HepG2 (cell line): ENCODE measurements around the gene NCAPD2. TPM values are rescaled to one million over a fixed set of nuclear protein-coding genes. Genes with fewer than 3 reads are reported as not detected.

ENCODE experiments used
- ATF1 ChIP-seq: IDR thresholded peaks from 2 replicates; pipeline ENCODE4 v1.6.1; 2016; ENCODE audit warnings: mild to moderate bottlenecking, control low read depth
- ATRX ChIP-seq: sonication (generic); formaldehyde crosslinking; IDR thresholded peaks from 2 replicates; pipeline ENCODE4 v1.4.0; 2020; ENCODE audit warnings: missing genetic modification reagents, borderline replicate concordance
- CBX2 ChIP-seq, 2 experiments: fragments of 200-600 bp in 1 of 2; sonication (generic); formaldehyde crosslinking in 1 of 2; IDR thresholded peaks; 2 replicates each; pipeline versions ENCODE4 v1.7.0 to v1.8.1; 2018 to 2022; ENCODE audit warnings: low read depth in 2 of 2, low read length in 1 of 2, mild to moderate bottlenecking in 1 of 2, missing genetic modification reagents in 1 of 2
- ERF ChIP-seq: IDR thresholded peaks from 2 replicates; pipeline ENCODE4 v1.6.1; 2018; ENCODE audit warnings: missing biosample characterization, missing genetic modification reagents
- HNRNPH1 ChIP-seq: fragments of 200-400 bp; formaldehyde crosslinking; optimal IDR thresholded peaks from 2 replicates; pipeline ENCODE3; 2017; ENCODE audit warnings: mild to moderate bottlenecking, low read depth, low read length
- KLF11 ChIP-seq: IDR thresholded peaks from 2 replicates; pipeline ENCODE4 v1.6.1; 2016; ENCODE audit warnings: missing compliant biosample characterization
- NR3C1 ChIP-seq: sonication (generic); formaldehyde crosslinking; IDR thresholded peaks from 2 replicates; pipeline ENCODE4 v1.4.0; 2020; ENCODE audit warnings: missing genetic modification reagents
- RNF2 ChIP-seq: fragments of 450-650 bp; conservative IDR thresholded peaks from 2 replicates; pipeline ENCODE4 v1.6.1; 2016; ENCODE audit warnings: low read depth
- SATB2 ChIP-seq: sonication (generic); formaldehyde crosslinking; IDR thresholded peaks from 2 replicates; pipeline ENCODE4 v1.5.0; 2020; ENCODE audit warnings: missing genetic modification reagents
- SETDB1 ChIP-seq: sonication (generic); formaldehyde crosslinking; IDR thresholded peaks from 2 replicates; pipeline ENCODE4 v1.5.1; 2020; ENCODE audit warnings: missing genetic modification reagents, mild to moderate bottlenecking, borderline replicate concordance
- ZFP82 ChIP-seq: sonication (generic); formaldehyde crosslinking; IDR thresholded peaks from 2 replicates; pipeline ENCODE4 v1.5.1; 2020; ENCODE audit warnings: mild to moderate bottlenecking, missing genetic modification reagents, borderline replicate concordance
- polyA plus RNA-seq, 8 experiments: library from polyadenylated mRNA; depleted of rRNA in 3 of 8; stranded (reverse) in 7 of 8; unstranded in 1 of 8; fragments of >200 nt; fragmentation: Illumina TruSeq in 4 of 8; extraction: Trizol in 4 of 8; gene quantifications; 2 replicates each; pipeline versions ENCODE4 v1.2.1 to v1.2.3, GENCODE V29; 2011 to 2016; ENCODE audit warnings: low read depth in 4 of 8, missing spikeins in 1 of 8, mixed read lengths in 1 of 8; ENCODE audit not compliant: insufficient read depth in 1 of 8
- total RNA-seq, 5 experiments: library from RNA; depleted of rRNA; stranded (reverse); fragments of >200 nt; fragmentation: Illumina TruSeq; extraction: Trizol; gene quantifications; 2 replicates each; pipeline ENCODE4 v1.2.3, GENCODE V29; 2016; ENCODE audit warnings: low read depth in 1 of 5
- TF ChIP-seq, protein P1 (sequence below): sonication (generic); formaldehyde crosslinking; IDR thresholded peaks from 2 replicates; pipeline ENCODE4 v1.4.0; 2020; ENCODE audit warnings: missing genetic modification reagents
- TF ChIP-seq, protein P2 (sequence below): sonication (generic); formaldehyde crosslinking; IDR thresholded peaks from 2 replicates; pipeline ENCODE4 v1.4.0; 2020; ENCODE audit warnings: missing genetic modification reagents
- TF ChIP-seq, protein P3 (sequence below): sonication (generic); formaldehyde crosslinking; IDR thresholded peaks from 2 replicates; pipeline ENCODE4 v1.4.0; 2020; ENCODE audit warnings: mild to moderate bottlenecking, missing genetic modification reagents
- TF ChIP-seq, protein P4 (sequence below): sonication (generic); formaldehyde crosslinking; IDR thresholded peaks from 2 replicates; pipeline ENCODE4 v1.4.0; 2020; ENCODE audit warnings: mild to moderate bottlenecking, missing genetic modification reagents
- TF ChIP-seq, protein P5 (sequence below): sonication (generic); formaldehyde crosslinking; IDR thresholded peaks from 2 replicates; pipeline ENCODE4 v1.5.0; 2020; ENCODE audit warnings: mild to moderate bottlenecking, missing genetic modification reagents, borderline replicate concordance
- TF ChIP-seq, protein P6 (sequence below): sonication (generic); formaldehyde crosslinking; IDR thresholded peaks from 2 replicates; pipeline ENCODE4 v1.5.0; 2020; ENCODE audit warnings: mild to moderate bottlenecking, missing genetic modification reagents
- TF ChIP-seq, protein P7 (sequence below): sonication (generic); formaldehyde crosslinking; IDR thresholded peaks from 2 replicates; pipeline ENCODE4 v1.5.1; 2020; ENCODE audit warnings: missing genetic modification reagents, mild to moderate bottlenecking, borderline replicate concordance

NCAPD2 gene
- total and polyA plus RNA-seq, 2 of the 13 experiments (the other 11 are each of a cell fraction or from before 2014, with no cell fraction given): 51.1 to 65.6 TPM

DNA sequence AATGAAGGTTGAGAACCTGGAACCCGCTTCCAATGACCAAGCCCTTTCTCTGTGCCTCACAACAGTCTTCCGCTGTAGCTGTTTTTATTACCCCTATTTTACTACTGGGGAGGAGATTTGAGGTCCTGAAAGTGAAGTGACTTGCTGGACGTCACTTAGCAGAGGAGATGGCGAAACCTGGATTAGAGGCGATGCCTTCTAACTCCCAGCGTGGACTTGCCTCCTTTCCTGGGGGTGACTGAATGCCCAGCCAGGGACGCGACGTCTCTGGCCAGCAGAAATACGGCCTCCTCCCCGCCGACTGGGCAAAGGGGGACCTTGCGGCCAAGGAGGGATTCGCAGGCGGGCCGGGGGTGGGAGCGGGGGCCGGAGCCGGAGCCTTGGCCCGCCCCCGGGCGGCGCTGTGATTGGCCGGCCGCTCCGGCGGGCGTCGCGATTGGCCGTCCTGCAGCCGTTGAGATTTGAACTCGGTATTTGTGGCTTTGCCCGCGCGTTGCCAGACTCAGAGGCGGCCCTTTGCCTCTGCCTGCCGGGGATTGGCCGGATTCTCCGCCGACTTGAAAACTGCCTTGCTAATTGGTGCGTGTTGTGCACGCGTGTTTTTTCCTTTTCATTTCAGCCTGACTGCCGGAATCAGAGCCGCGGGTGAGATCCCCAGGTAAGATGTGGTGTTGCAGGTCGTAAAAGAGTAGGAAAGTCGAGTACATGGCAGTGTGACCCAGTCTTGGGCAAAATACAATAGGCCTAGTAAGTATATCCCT, at the start of gene NCAPD2 (continued):
- TF ChIP-seq, protein P1, sequence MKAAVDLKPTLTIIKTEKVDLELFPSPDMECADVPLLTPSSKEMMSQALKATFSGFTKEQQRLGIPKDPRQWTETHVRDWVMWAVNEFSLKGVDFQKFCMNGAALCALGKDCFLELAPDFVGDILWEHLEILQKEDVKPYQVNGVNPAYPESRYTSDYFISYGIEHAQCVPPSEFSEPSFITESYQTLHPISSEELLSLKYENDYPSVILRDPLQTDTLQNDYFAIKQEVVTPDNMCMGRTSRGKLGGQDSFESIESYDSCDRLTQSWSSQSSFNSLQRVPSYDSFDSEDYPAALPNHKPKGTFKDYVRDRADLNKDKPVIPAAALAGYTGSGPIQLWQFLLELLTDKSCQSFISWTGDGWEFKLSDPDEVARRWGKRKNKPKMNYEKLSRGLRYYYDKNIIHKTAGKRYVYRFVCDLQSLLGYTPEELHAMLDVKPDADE: no peak
- TF ChIP-seq ATF1 (CRISPR knock-in tag) (peak; percentile 40; the same call in 1 of the 2 replicates), CBX2 (IDR thresholded peaks at IDR 0.05; ENCODE audit: low read depth, low read length) (no peak), CBX2 (CRISPR knock-in tag; IDR thresholded peaks at IDR 0.05; ENCODE audit: low read depth) (no peak), ZFP82 (CRISPR knock-in tag) (no peak; the same call in 1 of the 2 replicates), SETDB1 (CRISPR knock-in tag) (no peak), NR3C1 (CRISPR knock-in tag) (no peak), ERF (0 out of 2 replicates have a peak, but pooled peaks have one; percentile 6), SATB2 (peak; percentile 43; the same call in 1 of the 2 replicates), RNF2 (no peak), ATRX (no peak), KLF11 (no peak), HNRNPH1 (no peak)
- TF ChIP-seq, protein P2, sequence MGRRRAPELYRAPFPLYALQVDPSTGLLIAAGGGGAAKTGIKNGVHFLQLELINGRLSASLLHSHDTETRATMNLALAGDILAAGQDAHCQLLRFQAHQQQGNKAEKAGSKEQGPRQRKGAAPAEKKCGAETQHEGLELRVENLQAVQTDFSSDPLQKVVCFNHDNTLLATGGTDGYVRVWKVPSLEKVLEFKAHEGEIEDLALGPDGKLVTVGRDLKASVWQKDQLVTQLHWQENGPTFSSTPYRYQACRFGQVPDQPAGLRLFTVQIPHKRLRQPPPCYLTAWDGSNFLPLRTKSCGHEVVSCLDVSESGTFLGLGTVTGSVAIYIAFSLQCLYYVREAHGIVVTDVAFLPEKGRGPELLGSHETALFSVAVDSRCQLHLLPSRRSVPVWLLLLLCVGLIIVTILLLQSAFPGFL (CRISPR knock-in tag): no peak
- TF ChIP-seq, protein P3, sequence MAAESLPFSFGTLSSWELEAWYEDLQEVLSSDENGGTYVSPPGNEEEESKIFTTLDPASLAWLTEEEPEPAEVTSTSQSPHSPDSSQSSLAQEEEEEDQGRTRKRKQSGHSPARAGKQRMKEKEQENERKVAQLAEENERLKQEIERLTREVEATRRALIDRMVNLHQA (CRISPR knock-in tag): no peak
- TF ChIP-seq, protein P4, sequence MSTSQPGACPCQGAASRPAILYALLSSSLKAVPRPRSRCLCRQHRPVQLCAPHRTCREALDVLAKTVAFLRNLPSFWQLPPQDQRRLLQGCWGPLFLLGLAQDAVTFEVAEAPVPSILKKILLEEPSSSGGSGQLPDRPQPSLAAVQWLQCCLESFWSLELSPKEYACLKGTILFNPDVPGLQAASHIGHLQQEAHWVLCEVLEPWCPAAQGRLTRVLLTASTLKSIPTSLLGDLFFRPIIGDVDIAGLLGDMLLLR (CRISPR knock-in tag): peak; percentile 64
- TF ChIP-seq, protein P5, sequence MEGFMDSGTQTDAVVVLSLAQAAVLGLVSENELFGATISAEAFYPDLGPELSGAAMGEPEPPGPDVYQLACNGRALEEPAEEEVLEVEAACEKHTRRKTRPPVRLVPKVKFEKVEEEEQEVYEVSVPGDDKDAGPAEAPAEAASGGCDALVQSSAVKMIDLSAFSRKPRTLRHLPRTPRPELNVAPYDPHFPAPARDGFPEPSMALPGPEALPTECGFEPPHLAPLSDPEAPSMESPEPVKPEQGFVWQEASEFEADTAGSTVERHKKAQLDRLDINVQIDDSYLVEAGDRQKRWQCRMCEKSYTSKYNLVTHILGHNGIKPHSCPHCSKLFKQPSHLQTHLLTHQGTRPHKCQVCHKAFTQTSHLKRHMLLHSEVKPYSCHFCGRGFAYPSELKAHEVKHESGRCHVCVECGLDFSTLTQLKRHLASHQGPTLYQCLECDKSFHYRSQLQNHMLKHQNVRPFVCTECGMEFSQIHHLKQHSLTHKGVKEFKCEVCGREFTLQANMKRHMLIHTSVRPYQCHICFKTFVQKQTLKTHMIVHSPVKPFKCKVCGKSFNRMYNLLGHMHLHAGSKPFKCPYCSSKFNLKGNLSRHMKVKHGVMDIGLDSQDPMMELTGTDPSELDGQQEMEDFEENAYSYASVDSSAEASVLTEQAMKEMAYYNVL (CRISPR knock-in tag): peak; percentile 65
- TF ChIP-seq, protein P6, sequence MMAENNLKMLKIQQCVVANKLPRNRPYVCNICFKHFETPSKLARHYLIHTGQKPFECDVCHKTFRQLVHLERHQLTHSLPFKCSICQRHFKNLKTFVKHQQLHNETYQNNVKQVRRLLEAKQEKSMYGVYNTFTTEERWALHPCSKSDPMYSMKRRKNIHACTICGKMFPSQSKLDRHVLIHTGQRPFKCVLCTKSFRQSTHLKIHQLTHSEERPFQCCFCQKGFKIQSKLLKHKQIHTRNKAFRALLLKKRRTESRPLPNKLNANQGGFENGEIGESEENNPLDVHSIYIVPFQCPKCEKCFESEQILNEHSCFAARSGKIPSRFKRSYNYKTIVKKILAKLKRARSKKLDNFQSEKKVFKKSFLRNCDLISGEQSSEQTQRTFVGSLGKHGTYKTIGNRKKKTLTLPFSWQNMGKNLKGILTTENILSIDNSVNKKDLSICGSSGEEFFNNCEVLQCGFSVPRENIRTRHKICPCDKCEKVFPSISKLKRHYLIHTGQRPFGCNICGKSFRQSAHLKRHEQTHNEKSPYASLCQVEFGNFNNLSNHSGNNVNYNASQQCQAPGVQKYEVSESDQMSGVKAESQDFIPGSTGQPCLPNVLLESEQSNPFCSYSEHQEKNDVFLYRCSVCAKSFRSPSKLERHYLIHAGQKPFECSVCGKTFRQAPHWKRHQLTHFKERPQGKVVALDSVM: no peak
- TF ChIP-seq, protein P7, sequence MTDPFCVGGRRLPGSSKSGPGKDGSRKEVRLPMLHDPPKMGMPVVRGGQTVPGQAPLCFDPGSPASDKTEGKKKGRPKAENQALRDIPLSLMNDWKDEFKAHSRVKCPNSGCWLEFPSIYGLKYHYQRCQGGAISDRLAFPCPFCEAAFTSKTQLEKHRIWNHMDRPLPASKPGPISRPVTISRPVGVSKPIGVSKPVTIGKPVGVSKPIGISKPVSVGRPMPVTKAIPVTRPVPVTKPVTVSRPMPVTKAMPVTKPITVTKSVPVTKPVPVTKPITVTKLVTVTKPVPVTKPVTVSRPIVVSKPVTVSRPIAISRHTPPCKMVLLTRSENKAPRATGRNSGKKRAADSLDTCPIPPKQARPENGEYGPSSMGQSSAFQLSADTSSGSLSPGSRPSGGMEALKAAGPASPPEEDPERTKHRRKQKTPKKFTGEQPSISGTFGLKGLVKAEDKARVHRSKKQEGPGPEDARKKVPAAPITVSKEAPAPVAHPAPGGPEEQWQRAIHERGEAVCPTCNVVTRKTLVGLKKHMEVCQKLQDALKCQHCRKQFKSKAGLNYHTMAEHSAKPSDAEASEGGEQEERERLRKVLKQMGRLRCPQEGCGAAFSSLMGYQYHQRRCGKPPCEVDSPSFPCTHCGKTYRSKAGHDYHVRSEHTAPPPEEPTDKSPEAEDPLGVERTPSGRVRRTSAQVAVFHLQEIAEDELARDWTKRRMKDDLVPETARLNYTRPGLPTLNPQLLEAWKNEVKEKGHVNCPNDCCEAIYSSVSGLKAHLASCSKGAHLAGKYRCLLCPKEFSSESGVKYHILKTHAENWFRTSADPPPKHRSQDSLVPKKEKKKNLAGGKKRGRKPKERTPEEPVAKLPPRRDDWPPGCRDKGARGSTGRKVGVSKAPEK (CRISPR knock-in tag): no peak
